Hepatocyte (in vitro differentiated cells): ENCODE results near the gene GSTO1. TPM values are rescaled to one million over a fixed set of nuclear protein-coding genes. Genes with fewer than 3 reads are reported as not detected.

Experiments
- DNase-seq: peaks from one replicate; pipeline ENCODE4 v3.0.0-alpha.2; 2016; ENCODE audit warnings: low spot score
- H2AFZ ChIP-seq: fragments of 200-600 bp; sonication (generic); 2 replicates; pipeline ENCODE4 v1.6.0; 2016; ENCODE audit warnings: antibody characterized with exemption, mild to moderate bottlenecking
- H3K27ac ChIP-seq: fragments of 200-600 bp; sonication (generic); 2 replicates; pipeline ENCODE4 v1.5.1; 2016; ENCODE audit warnings: mild to moderate bottlenecking
- H3K27me3 ChIP-seq: fragments of 200-600 bp; sonication (generic); 2 replicates; pipeline ENCODE4 v1.6.1; 2016
- H3K36me3 ChIP-seq: fragments of 200-600 bp; sonication (generic); replicated peaks from 2 replicates; pipeline ENCODE4 v1.5.1; 2016; ENCODE audit warnings: low read depth; ENCODE audit not compliant: insufficient read depth
- H3K4me1 ChIP-seq: fragments of 200-600 bp; sonication (generic); 2 replicates; pipeline ENCODE4 v1.5.1; 2016; ENCODE audit warnings: mild to moderate bottlenecking, moderate library complexity; ENCODE audit not compliant: insufficient read depth
- H3K4me2 ChIP-seq: fragments of 200-600 bp; sonication (generic); 2 replicates; pipeline ENCODE4 v1.6.0; 2016
- H3K4me3 ChIP-seq: fragments of 200-600 bp; sonication (generic); 2 replicates; pipeline ENCODE4 v1.5.1; 2016; ENCODE audit warnings: mild to moderate bottlenecking
- H3K79me2 ChIP-seq: fragments of 200-600 bp; sonication (generic); 2 replicates; pipeline ENCODE4 v1.6.0; 2017; ENCODE audit warnings: mild to moderate bottlenecking
- H3K9me2 ChIP-seq: fragments of 200-600 bp; sonication (generic); replicated peaks from 2 replicates; pipeline ENCODE4 v1.6.0; 2017; ENCODE audit warnings: mild to moderate bottlenecking; ENCODE audit not compliant: insufficient read depth
- H3K9me3 ChIP-seq: fragments of 200-600 bp; sonication (generic); 2 replicates; pipeline ENCODE4 v1.5.1; 2016; ENCODE audit warnings: low read depth, mild to moderate bottlenecking
- H4K20me1 ChIP-seq: fragments of 200-600 bp; sonication (generic); 2 replicates; pipeline ENCODE4 v1.6.0; 2016; ENCODE audit warnings: mild to moderate bottlenecking; ENCODE audit not compliant: insufficient read depth, poor library complexity, severe bottlenecking
- EZH2 ChIP-seq: fragments of 200-600 bp; sonication (generic); IDR thresholded peaks from 2 replicates; pipeline ENCODE4 v1.6.1; 2016; ENCODE audit warnings: antibody characterized with exemption, mild to moderate bottlenecking, borderline replicate concordance
- EZH2phosphoT487 ChIP-seq: fragments of 200-600 bp; sonication (generic); IDR thresholded peaks from one replicate; pipeline ENCODE4 v1.6.1; 2018; ENCODE audit warnings: antibody characterized with exemption, mild to moderate bottlenecking, low read depth, moderate library complexity; ENCODE audit not compliant: unreplicated experiment, severe bottlenecking
- WGBS: methylation state at CpG from one replicate; pipeline ENCODE4 v1.1.6; 2016; ENCODE audit warnings: low lambda C conversion rate; ENCODE audit errors: missing lambda C conversion rate; 5-methylcytosine and 5-hydroxymethylcytosine counted together
- polyA plus RNA-seq: library from polyadenylated mRNA; unstranded; fragments of >200 nt; fragmentation: Nextera tagmentation; extraction: Ambion mirVana; gene quantifications from 2 replicates; pipeline ENCODE4 v1.2.1, GENCODE V29; 2016
- total RNA-seq: library from RNA; depleted of rRNA; stranded (reverse); fragments of >200 nt; gene quantifications from 2 replicates; pipeline ENCODE4 v1.2.3, GENCODE V29; 2014
- TF ChIP-seq, protein P1 (sequence below): fragments of 200-600 bp; sonication (generic); IDR thresholded peaks from 2 replicates; pipeline ENCODE4 v1.5.1; 2016; ENCODE audit warnings: antibody characterized with exemption, mild to moderate bottlenecking; ENCODE audit not compliant: poor library complexity

The GSTO1 gene
- total and polyA plus RNA-seq, 2 experiments from 2014 or later: 220 to 328 TPM

DNA sequence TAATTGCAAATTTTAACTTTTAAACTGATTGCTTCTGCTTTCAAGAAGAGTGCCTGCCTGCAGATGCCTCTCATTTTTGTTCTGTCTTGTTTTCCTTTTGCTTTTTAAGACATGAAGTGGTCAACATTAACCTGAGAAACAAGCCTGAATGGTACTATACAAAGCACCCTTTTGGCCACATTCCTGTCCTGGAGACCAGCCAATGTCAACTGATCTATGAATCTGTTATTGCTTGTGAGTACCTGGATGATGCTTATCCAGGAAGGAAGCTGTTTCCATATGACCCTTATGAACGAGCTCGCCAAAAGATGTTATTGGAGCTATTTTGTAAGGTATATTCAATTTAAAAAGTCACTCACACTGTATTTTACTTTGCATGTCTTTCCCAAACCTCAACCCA is 23.1 kb downstream of the GSTO1 start:
- DNase-seq: no peak
- H3K9me3 ChIP-seq: no peaks in the 10 kb centered on the region
- TF ChIP-seq EZH2: no peak
- TF ChIP-seq, protein P1, sequence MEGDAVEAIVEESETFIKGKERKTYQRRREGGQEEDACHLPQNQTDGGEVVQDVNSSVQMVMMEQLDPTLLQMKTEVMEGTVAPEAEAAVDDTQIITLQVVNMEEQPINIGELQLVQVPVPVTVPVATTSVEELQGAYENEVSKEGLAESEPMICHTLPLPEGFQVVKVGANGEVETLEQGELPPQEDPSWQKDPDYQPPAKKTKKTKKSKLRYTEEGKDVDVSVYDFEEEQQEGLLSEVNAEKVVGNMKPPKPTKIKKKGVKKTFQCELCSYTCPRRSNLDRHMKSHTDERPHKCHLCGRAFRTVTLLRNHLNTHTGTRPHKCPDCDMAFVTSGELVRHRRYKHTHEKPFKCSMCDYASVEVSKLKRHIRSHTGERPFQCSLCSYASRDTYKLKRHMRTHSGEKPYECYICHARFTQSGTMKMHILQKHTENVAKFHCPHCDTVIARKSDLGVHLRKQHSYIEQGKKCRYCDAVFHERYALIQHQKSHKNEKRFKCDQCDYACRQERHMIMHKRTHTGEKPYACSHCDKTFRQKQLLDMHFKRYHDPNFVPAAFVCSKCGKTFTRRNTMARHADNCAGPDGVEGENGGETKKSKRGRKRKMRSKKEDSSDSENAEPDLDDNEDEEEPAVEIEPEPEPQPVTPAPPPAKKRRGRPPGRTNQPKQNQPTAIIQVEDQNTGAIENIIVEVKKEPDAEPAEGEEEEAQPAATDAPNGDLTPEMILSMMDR: no peak
- no peak for TF ChIP-seq EZH2phosphoT487
- 98% methylated on average over 2 of the region's 2 CpGs for WGBS
- H3K4me2 ChIP-seq: no peak overlapping the region
- no peaks in the 10 kb centered on the region for H3K4me1 ChIP-seq
- H3K27me3 ChIP-seq: no peaks in the 10 kb centered on the region
- no peak overlapping the region for H3K27ac ChIP-seq
- no peaks in the 10 kb centered on the region for H3K79me2 ChIP-seq
- H3K4me3 ChIP-seq: no peak overlapping the region
- no peaks in the 10 kb centered on the region for H3K36me3 ChIP-seq
- H4K20me1 ChIP-seq: no peaks in the 10 kb centered on the region
- H3K9me2 ChIP-seq: no peaks in the 10 kb centered on the region
- no peak overlapping the region for H2AFZ ChIP-seq

DNA sequence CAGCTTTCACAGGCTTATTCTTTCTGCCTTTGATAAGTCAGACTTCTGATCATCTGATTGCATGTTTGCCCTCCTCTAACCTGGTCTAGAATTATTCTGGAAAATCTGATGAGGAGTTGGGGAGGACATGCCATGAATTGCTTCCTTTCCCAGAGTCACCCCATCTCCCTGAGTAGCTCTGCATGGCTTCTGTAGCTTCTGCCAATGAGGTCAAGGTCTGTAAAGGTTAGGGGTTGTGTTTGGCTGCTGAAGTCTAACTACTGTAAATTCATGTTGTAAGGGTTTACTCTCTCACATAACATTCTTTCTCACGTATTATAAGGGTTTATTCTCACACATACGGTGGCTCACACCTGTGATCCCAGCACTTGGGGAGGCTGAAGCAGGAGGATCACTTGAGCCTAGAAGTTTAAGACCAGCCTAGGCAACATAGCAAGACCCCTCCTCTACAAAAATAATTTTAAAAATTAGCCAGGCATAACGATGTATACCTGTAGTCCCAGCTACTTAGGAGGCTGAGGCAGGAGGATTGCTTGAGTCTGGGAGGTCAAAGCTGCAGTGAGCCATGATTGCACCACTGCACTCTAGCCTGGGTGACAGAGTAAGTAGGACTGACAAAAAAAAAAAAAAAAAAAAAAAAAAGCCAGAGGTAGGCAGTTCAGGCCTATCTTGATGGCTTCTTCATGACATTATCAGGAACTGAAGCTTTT is 25.0 kb downstream of the GSTO1 start:
- H3K4me1 ChIP-seq: no peaks in the 10 kb centered on the region
- no peaks in the 10 kb centered on the region for H3K79me2 ChIP-seq
- no peak for DNase-seq
- no peaks in the 10 kb centered on the region for H4K20me1 ChIP-seq
- H3K36me3 ChIP-seq: no peaks in the 10 kb centered on the region
- no peak overlapping the region for H3K4me3 ChIP-seq
- H3K4me2 ChIP-seq: no peak overlapping the region
- no peaks in the 10 kb centered on the region for H3K9me3 ChIP-seq
- no peak overlapping the region for H3K27ac ChIP-seq
- WGBS: 93% methylated on average over 3 of the region's 3 CpGs
- no peaks in the 10 kb centered on the region for H3K9me2 ChIP-seq
- TF ChIP-seq, protein P1: no peak
- TF ChIP-seq EZH2 (no peak), EZH2phosphoT487 (no peak)
- H2AFZ ChIP-seq: no peak overlapping the region
- H3K27me3 ChIP-seq: no peaks in the 10 kb centered on the region

DNA sequence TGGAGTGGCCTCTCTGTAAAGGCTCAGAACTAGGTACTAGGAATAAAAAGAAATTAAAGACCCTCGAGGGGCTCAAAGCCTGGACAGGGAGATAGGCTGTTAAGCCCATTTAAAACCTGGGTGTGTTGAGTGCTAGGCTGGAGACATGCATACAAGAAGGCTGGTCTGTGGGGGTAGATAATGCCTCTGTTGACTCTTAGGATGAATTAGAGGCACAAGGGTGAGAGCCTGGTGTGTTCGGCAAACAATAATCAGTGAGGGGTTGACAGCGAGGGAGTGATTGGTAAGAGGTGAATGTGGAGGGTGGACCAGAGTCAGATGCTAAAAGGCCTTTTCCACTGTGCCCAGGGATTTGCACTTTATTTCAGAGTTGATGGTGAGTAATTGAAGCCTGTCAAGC is 27.0 kb downstream of the GSTO1 start:
- Histone ChIP-seq H3K9me2 (no peaks in the 10 kb centered on the region), H4K20me1 (no peaks in the 10 kb centered on the region), H3K4me3 (no peak overlapping the region), H3K4me2 (no peak overlapping the region), H3K4me1 (no peaks in the 10 kb centered on the region), H3K27me3 (no peaks in the 10 kb centered on the region), H3K79me2 (no peaks in the 10 kb centered on the region), H2AFZ (no peak overlapping the region), H3K9me3 (no peaks in the 10 kb centered on the region), H3K27ac (no peak overlapping the region), H3K36me3 (no peaks in the 10 kb centered on the region)
- TF ChIP-seq EZH2phosphoT487 (no peak), EZH2 (no peak)
- 39% methylated on average over 3 of the region's 3 CpGs for WGBS
- DNase-seq: no peak

DNA sequence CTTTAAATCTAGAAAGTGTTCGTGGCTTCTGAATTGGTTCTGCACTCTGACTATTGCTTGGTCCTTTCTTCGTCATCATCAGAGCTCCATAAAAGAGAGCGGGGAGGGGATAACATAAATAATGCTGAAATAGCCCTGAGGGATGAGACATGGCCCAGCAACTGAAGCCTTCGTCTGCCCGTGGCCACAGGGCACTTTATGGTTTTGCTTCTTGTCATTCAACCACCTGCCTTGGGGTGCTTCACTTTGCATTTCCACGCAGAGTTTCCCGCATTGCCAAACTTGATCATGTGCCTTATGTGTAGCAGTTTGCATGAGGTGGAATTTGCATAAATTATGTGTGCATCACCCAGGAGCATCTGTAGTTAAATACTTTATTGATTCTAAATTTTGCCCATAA is 30.2 kb downstream of the GSTO1 start:
- DNase-seq: no peak
- Histone ChIP-seq H3K27ac (no peak overlapping the region), H3K27me3 (no peaks in the 10 kb centered on the region), H3K4me1 (no peaks in the 10 kb centered on the region), H3K4me2 (no peak overlapping the region), H2AFZ (no peak overlapping the region), H3K9me3 (no peaks in the 10 kb centered on the region), H3K79me2 (no peaks in the 10 kb centered on the region), H3K4me3 (no peak overlapping the region), H4K20me1 (no peaks in the 10 kb centered on the region), H3K9me2 (no peaks in the 10 kb centered on the region), H3K36me3 (no peaks in the 10 kb centered on the region)
- TF ChIP-seq EZH2 (no peak), EZH2phosphoT487 (no peak)
- TF ChIP-seq, protein P1: no peak
- 79% methylated on average over 7 of the region's 7 CpGs for WGBS
